ENCODE measurements around the gene SDHB. TPM values are rescaled to one million over a fixed set of nuclear protein-coding genes. Genes with fewer than 3 reads are reported as not detected.

SDHB gene
- polyA plus RNA-seq, 1 of the 3 experiments (the other 2 are of a cell fraction), result 128 TPM

DNA sequence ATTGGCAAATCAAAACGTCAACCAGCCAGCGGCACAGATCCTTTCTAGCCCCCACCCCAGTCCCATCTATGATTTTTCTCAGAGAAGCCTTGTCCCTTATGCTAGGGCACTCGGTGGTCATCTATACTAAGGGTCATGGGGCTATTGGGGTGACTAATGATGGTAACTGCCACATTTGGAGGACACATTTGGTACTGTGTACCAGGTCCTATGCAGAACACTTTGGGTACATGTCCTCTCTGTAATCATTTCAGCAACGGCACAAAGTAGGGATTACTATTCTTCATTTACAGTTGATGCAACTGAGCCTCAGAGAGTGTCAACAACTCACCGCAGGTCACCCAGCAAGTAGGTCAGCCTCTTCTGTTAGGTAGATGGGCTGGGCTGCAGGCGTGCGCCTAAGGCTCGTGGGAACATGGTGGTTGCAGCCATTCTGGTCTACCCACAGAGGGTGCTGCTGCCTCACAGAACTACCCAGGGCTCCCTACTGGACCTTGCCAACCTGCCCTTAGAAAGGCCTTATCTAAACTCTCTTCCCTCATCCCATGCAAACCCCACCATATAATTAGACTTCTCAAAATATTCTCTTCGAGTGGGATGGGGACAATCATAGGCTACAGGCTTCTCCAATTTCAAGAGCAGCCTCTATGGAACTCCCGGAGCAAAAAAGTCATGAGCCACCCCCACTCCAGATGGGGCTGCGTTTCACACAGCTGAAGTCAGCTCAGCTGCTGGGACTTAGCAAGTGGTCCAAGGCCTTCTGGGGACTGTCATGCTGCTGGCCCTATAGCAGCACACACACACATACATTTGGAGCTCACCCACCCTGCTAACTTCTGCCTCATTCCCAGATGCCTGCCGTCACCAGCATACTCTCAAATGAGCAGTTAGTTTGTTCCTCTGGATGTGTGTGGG is 5.8 kb upstream of the SDHB start:
- Histone ChIP-seq H3F3A (replicated peaks; ENCODE audit: insufficient read depth) (peaks cover 14% of the 10 kb centered on the region), H3K4me2 (no peak overlapping the region), H3K4me3 (ENCODE audit: low read depth in 2 of 2, low read length in 1 of 2) (no peak overlapping the region), H4K20me1 (ENCODE audit: insufficient read depth) (no peaks in the 10 kb centered on the region), H3K9ac (no peak overlapping the region), H3K9me2 (no peaks in the 10 kb centered on the region), H3K36me3 (replicated peaks in 1 of 2; ENCODE audit: control insufficient read depth in 1 of 2, insufficient read depth in 2 of 2, low read length in 1 of 2) (no peaks in the 10 kb centered on the region), H3K4me1 (ENCODE audit: control insufficient read depth in 1 of 2, insufficient read depth in 2 of 2, low read depth in 1 of 2, low read length in 1 of 2) (no peaks in the 10 kb centered on the region), H2AFZ (ENCODE audit: low read depth) (no peak overlapping the region), H3K27ac (ENCODE audit: low read depth in 2 of 2, low read length in 1 of 2) (no peak overlapping the region), H3K79me2 (ENCODE audit: insufficient read depth) (no peaks in the 10 kb centered on the region), H3K9me3 (no peaks in the 10 kb centered on the region), H3K27me3 (ENCODE audit: insufficient read depth) (peaks cover 8% of the 10 kb centered on the region; the same call in 1 of the 2 replicates)
- ChIA-PET CTCF (interaction anchor here (0.6 to 1.9 kb wide), 13 partner anchors 21 to 332 kb away, joined by 3 to 11 read pairs (median 4); no protein-coding TSS in a partner anchor), POLR2A (no interaction called here)
- TF ChIP-seq NRF1 (IDR thresholded peaks at IDR 0.05; ENCODE audit: low read depth, low read length) (no peak), SMC3 (IDR thresholded peaks at IDR 0.05; ENCODE audit: low read depth, low read length) (peak; percentile 73), RAD21 (IDR thresholded peaks at IDR 0.05; ENCODE audit: low read length) (peak; percentile 94)
- TF ChIP-seq, protein P1, sequence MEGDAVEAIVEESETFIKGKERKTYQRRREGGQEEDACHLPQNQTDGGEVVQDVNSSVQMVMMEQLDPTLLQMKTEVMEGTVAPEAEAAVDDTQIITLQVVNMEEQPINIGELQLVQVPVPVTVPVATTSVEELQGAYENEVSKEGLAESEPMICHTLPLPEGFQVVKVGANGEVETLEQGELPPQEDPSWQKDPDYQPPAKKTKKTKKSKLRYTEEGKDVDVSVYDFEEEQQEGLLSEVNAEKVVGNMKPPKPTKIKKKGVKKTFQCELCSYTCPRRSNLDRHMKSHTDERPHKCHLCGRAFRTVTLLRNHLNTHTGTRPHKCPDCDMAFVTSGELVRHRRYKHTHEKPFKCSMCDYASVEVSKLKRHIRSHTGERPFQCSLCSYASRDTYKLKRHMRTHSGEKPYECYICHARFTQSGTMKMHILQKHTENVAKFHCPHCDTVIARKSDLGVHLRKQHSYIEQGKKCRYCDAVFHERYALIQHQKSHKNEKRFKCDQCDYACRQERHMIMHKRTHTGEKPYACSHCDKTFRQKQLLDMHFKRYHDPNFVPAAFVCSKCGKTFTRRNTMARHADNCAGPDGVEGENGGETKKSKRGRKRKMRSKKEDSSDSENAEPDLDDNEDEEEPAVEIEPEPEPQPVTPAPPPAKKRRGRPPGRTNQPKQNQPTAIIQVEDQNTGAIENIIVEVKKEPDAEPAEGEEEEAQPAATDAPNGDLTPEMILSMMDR (IDR thresholded peaks at IDR 0.05), result peak; percentile 77
- TF ChIP-seq, protein P2, sequence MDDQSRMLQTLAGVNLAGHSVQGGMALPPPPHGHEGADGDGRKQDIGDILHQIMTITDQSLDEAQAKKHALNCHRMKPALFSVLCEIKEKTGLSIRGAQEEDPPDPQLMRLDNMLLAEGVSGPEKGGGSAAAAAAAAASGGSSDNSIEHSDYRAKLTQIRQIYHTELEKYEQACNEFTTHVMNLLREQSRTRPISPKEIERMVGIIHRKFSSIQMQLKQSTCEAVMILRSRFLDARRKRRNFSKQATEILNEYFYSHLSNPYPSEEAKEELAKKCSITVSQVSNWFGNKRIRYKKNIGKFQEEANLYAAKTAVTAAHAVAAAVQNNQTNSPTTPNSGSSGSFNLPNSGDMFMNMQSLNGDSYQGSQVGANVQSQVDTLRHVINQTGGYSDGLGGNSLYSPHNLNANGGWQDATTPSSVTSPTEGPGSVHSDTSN (IDR thresholded peaks at IDR 0.05), result no peak
- peak; percentile 78 for DNase-seq
- WGBS (ENCODE audit: low lambda C conversion rate), result 46% methylated on average over 7 of the region's 12 CpGs

DNA sequence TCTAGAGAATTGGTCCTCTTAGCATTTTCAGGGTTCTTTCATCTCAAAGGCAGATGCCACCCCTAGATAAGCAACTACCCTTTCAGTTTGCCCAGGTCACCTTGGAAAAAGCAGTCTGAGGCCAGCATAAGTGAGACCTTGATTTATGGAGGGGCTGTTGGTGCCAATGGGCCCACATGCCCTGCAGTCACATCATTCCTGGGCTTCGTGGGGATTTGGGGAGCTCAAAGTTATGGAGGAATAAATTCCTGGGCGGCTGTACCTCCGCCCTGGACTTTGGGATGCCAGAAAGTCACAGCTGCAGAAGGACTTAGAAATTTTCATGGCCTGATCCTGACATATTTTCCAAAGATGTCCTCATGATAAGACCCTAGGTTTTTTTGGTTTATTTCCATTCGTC is 2.7 kb upstream of the SDHB start:
- no peak overlapping the region for H3K4me3 ChIP-seq (ENCODE audit: low read depth in 2 of 2, low read length in 1 of 2)
- H3K27ac ChIP-seq (ENCODE audit: low read depth in 2 of 2, low read length in 1 of 2), result no peak overlapping the region
- H3F3A ChIP-seq (replicated peaks; ENCODE audit: insufficient read depth), result peaks cover 3% of the 10 kb centered on the region
- H3K4me1 ChIP-seq (ENCODE audit: control insufficient read depth in 1 of 2, insufficient read depth in 2 of 2, low read depth in 1 of 2, low read length in 1 of 2), result peaks cover 8 to 11% of the 10 kb centered on the region in 2 experiments; a peak in 3 of 4 replicates
- 82% methylated on average over 1 of the region's 4 CpGs for WGBS (ENCODE audit: low lambda C conversion rate)
- no peak overlapping the region for H3K9ac ChIP-seq
- DNase-seq, result no peak
- H2AFZ ChIP-seq (ENCODE audit: low read depth), result no peak overlapping the region
- ChIA-PET POLR2A (no interaction called here), CTCF (interaction anchor here (2.1 to 3.5 kb wide), 2 partner anchors 11 to 181 kb away, joined by 8 to 10 read pairs; no protein-coding TSS in a partner anchor)
- H4K20me1 ChIP-seq (ENCODE audit: insufficient read depth), result no peaks in the 10 kb centered on the region
- no peak overlapping the region for H3K4me2 ChIP-seq
- no peaks in the 10 kb centered on the region for H3K9me2 ChIP-seq
- peaks cover 22% of the 10 kb centered on the region for H3K79me2 ChIP-seq (ENCODE audit: insufficient read depth)
- no peaks in the 10 kb centered on the region for H3K36me3 ChIP-seq (replicated peaks in 1 of 2; ENCODE audit: control insufficient read depth in 1 of 2, insufficient read depth in 2 of 2, low read length in 1 of 2)
- H3K27me3 ChIP-seq (ENCODE audit: insufficient read depth), result peaks cover 8% of the 10 kb centered on the region; the same call in 1 of the 2 replicates
- TF ChIP-seq YY1 (IDR thresholded peaks at IDR 0.05; ENCODE audit: low read depth) (no peak), FOSL2 (IDR thresholded peaks at IDR 0.05; ENCODE audit: borderline replicate concordance, low read depth) (no peak)
- H3K9me3 ChIP-seq, result no peaks in the 10 kb centered on the region
